NCI-H1417 treated with DMSO at 0.1 percent for 48 hours (cell line): ENCODE measurements around the gene ELMO1.

Experiments used
- DNase-seq: peaks from one replicate; lab custom pipeline; 2025; lab: John Stamatoyannopoulos, UW

The ELMO1 gene

GRCh38 chr7:36945612-36946400, 502.9 kb downstream of the ELMO1 start:
- peak; percentile 95 for DNase-seq

- DNase-seq: no peak
Observed at GRCh38 chr7:36944838-36945237, 503.8 kb downstream of the ELMO1 start.

DNA sequence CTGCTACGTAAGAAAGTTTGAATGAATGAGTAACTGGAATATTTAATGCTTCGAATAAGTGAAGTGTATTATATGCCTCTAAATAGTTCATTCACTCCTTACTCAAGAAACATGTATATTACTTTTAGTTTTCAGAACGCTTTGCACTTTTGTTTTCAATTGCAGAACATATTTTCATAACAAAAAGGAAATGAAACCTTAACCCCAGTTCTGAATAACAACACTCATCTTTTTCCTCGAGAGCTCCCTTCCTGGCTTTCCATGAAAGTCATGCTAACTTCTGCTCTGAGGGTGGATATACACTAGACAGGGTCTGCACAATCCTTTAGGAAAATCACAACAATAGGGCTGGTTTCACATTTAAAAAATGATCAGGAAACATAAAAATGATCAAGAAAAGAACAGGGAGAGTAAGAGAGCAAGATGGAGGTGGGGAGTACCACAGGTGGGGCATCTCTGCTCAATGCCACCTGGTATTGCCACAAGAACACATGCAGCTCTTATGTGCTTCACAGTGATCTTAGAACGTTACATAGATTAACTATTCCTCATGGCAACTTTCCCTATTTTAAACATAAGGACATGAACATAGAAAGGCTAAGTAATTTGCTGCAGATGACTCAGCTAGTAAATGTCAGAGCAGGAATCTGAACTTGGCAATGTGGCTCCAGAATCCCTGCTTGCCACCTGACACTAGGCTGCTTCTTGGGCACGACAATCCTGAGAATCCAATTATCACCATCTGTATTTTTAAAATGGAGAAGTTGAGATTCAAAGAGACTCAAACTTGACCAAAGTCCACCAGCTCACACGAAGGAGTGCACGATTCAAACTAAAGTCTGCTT, 504.9 kb downstream of the ELMO1 start:
- DNase-seq: no peak

DNA sequence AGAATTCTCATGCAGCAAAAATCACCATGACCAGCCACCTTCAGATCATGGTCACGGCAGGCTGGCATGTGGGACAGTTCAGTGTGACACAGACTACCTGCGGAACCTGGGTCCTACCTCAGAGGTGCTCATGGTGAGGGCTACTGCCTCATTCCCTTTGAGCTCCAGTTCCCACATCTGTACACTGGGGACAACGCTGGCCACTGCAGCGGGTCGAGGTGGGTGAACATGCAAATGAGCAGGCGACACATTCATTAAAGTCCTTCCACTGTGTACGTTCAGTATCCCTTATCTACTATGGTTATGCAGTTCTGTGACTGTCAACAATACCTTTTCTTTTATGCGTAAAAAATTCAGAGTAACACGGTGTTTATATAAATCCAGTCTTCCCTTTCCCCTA, 505.7 kb downstream of the ELMO1 start:
- DNase-seq: no peak

DNA sequence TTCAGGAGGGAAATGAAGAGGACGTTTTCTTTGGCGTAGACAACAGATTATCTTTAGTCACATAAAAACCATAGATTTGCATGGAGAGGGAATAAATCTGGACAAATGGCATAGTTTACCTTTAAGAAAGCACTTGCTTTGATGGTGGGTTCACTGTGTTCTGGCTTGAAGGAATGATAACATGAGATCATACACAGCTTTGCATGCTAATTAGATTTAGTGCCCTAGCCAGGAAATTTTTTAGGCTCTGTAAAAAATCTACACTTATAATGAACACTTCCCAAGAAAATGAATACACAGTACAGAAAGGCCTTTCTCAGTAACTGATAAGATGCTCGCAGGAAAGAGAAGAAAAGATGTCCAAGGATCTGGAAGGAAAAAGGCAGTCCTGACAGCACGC, 506.1 kb downstream of the ELMO1 start:
- DNase-seq: no peak

DNA sequence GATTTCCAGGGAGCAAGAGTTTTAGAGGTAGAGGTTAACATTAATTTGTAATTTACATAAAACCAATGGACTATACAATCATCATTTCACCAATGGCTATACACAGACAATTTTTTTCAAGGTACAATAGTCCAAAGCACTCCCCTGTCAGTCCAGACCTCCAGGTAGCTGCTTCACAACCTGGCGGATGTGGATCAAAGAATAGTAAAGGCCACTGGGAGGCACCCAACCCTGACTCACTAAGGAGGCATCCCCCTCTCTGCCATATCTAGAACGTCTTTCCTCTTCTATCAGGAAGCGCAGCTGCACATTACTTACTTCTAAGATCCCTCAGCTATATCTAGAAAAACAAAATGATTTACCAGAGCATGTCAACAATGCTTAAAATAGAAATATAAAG, 506.6 kb downstream of the ELMO1 start:
- no peak for DNase-seq

GRCh38 chr7:36941359-36941758, 507.3 kb downstream of the ELMO1 start:
- DNase-seq: no peak

- peak; percentile 24 for DNase-seq
Observed at GRCh38 chr7:36939816-36940215, 508.8 kb downstream of the ELMO1 start.

- no peak for DNase-seq
Observed at GRCh38 chr7:36937754-36938563, 510.7 kb downstream of the ELMO1 start.

DNA sequence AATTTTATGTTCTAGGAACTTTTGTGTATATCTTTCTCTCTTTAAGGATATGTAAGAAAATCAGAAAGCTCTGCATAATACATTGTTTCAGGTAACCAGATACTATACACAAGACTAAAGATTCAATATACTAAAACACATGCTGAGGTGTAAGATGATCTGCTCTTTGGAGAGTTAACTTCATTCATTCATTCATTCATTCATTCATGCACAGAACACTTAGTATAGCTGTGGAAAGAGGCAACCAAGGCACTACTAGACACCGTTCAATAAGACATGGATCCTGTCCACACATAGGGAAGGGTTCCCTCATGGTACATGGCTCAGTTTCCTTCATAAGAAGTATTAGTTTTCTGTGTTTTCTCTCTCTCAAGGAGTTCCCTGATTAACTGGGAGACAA, 516.8 kb downstream of the ELMO1 start:
- DNase-seq: no peak

- peak; percentile 84 for DNase-seq
Observed at GRCh38 chr7:36929791-36930190, 518.9 kb downstream of the ELMO1 start.

DNA sequence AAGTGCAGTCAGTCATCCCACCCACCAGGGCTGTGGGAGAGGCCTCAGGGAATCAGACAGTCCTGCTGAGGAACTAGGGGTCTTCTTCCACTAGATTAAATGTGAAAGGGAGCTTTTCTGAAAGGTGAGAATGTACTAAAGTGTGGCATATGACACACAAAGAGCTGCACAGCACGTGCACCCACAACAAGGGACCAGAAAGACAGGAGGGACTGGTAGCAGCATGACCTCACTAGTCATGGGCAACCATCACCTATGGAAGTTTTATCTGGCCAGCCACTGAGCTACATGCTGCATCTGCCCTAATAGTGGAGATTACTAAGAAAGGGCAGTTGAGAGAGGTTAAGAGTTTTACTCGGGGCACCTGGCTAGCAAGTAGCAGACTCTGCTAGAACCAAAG, 519.9 kb downstream of the ELMO1 start:
- DNase-seq: no peak

- no peak for DNase-seq
Observed at GRCh38 chr7:36928311-36928710, 520.4 kb downstream of the ELMO1 start.

GRCh38 chr7:36925691-36926090, 523.0 kb downstream of the ELMO1 start:
- DNase-seq: no peak

GRCh38 chr7:36925207-36925606, 523.5 kb downstream of the ELMO1 start:
- DNase-seq: no peak

GRCh38 chr7:36923943-36924436, 524.7 kb downstream of the ELMO1 start:
- DNase-seq: no peak

GRCh38 chr7:36923185-36923584, 525.5 kb downstream of the ELMO1 start:
- no peak for DNase-seq

GRCh38 chr7:36920433-36920832, 528.2 kb downstream of the ELMO1 start:
- no peak for DNase-seq

GRCh38 chr7:36919738-36920137, 528.9 kb downstream of the ELMO1 start:
- DNase-seq: no peak

DNA sequence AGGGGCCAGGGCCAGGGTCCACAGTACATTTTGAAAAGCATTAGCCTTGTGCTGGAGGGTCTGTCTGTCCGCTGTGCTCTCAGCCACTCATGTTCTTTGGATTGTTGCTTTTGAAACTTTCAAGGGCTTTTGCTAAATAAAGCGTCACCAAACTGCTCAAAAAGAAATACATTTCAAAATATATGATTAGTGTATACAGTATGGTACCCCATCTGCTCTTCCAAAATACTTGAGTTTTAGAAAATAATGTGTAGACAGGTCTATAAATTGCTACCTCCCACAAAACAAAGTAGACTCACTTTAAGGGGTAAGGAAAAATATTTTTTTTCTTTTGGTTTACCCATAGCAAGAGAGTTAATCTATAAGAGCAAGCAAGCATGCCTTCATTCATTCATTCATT, 530.1 kb downstream of the ELMO1 start:
- no peak for DNase-seq

GRCh38 chr7:36916619-36917018, 532.0 kb downstream of the ELMO1 start:
- DNase-seq: no peak

GRCh38 chr7:36916116-36916515, 532.5 kb downstream of the ELMO1 start:
- DNase-seq: no peak
